Natural killer cell (primary cell): Measurements from ENCODE around the gene BANF2. TPM values are rescaled to one million over a fixed set of nuclear protein-coding genes. Genes with fewer than 3 reads are reported as not detected.
A peak's percentile ranks its signal among the peaks of the same experiment; 100 is the strongest.

ENCODE experiments used
- ATAC-seq, 3 donors: fragments of 150-1000 bp in 2 of 3; fragments of 200-7000 bp in 1 of 3; cut with Tn5 transposase; 1 replicate in 1 of 3; 2 replicates in 2 of 3; pipeline ENCODE4 v1.10.0; 2021; ENCODE audit warnings: mild to moderate bottlenecking in 2 of 3, moderate library complexity in 2 of 3
- DNase-seq, 2 donors: peaks; one replicate each; pipeline versions ENCODE4 v3.0.0 to v3.0.0-alpha.2; 2013 to 2021; ENCODE audit warnings: mixed read lengths in 1 of 2
- H3K27ac ChIP-seq: one replicate; pipeline ENCODE4 v1.5.1; 2013; ENCODE audit warnings: mild to moderate bottlenecking, low read length
- H3K27me3 ChIP-seq: one replicate; pipeline ENCODE4 v1.6.1; 2013; ENCODE audit warnings: low read length; ENCODE audit not compliant: control insufficient read depth, insufficient read depth
- H3K36me3 ChIP-seq: one replicate; pipeline ENCODE4 v1.6.1; 2013; ENCODE audit warnings: low read length; ENCODE audit not compliant: control insufficient read depth, insufficient read depth
- H3K4me1 ChIP-seq: one replicate; pipeline ENCODE4 v1.6.1; 2013; ENCODE audit warnings: low read length; ENCODE audit not compliant: control insufficient read depth, insufficient read depth
- H3K4me3 ChIP-seq: one replicate; pipeline ENCODE4 v1.5.1; 2013; ENCODE audit warnings: low read length
- H3K9me3 ChIP-seq: one replicate; pipeline ENCODE4 v1.6.1; 2013; ENCODE audit warnings: low read length; ENCODE audit not compliant: control insufficient read depth, insufficient read depth
- H3K27ac Mint-ChIP-seq, 2 donors: one replicate each; pipeline ENCODE4 v1.8.0; 2022; ENCODE audit warnings: mild to moderate bottlenecking in 2 of 2, mixed read lengths in 2 of 2, moderate library complexity in 1 of 2
- H3K27me3 Mint-ChIP-seq, 2 donors: one replicate each; pipeline ENCODE4 v1.8.0; 2022; ENCODE audit warnings: low read depth in 2 of 2, mixed read lengths in 2 of 2
- H3K36me3 Mint-ChIP-seq: one replicate; pipeline ENCODE4 v1.8.0; 2022; ENCODE audit warnings: mixed read lengths
- H3K4me1 Mint-ChIP-seq, 2 donors: one replicate each; pipeline ENCODE4 v1.8.0; 2022; ENCODE audit warnings: mixed read lengths in 2 of 2
- H3K4me3 Mint-ChIP-seq: one replicate; pipeline ENCODE4 v1.8.0; 2022; ENCODE audit warnings: mild to moderate bottlenecking, moderate library complexity, mixed read lengths
- H3K9me3 Mint-ChIP-seq, 2 donors: one replicate each; pipeline ENCODE4 v1.8.0; 2022; ENCODE audit warnings: mixed read lengths in 2 of 2
- CTCF ChIP-seq: fragments of 200-600 bp; IDR thresholded peaks from one replicate; pipeline ENCODE4 v1.8.0; 2022; ENCODE audit warnings: antibody characterized with exemption
- WGBS: methylation state at CpG from one replicate; pipeline ENCODE4 v1.1.7; 2013; ENCODE audit warnings: missing lambda C conversion rate; ENCODE audit not compliant: insufficient coverage; 5-methylcytosine and 5-hydroxymethylcytosine counted together
- intact Hi-C: fragments of 100-400 bp; cut with micrococcal nuclease; formaldehyde crosslinking; loops from one replicate; pipeline ENCODE4 v1.14.2; 2022
- total RNA-seq, 4 donors: library from RNA; stranded (reverse); fragments of 120-200 nt in 1 of 4; gene quantifications; one replicate each; pipeline versions ENCODE4 v1.2.3 to v1.2.4, GENCODE V29; 2013 to 2022

BANF2 gene
- total RNA-seq, 3 donors from 2014 or later (not counting 1 experiment from before 2014, with no cell fraction given) = not detected

DNA sequence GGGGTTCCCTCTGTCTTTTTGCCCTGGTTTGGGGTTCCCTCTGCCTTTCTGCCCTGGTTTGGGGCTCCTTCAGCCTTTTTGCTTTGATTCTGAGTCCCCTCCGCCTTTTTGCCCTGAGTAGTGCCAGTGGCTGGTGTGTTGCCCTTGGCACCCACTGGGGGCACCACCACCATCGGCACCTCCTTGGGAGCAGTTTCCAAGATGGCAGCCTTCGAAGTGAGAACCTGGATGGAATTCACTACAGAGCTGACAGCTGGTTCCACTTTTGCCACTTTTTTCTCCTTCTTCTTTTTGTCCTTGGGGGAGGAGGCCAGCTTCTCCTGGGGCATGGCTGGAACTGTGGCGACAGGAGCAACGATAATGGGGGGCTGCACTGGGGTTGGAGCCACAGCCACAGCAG lies 40.0 kb upstream of the BANF2 start:
- H3K4me1 ChIP-seq = peaks cover 32% of the 10 kb centered on the region
- Mint-ChIP-seq H3K27ac (peak overlapping the region; percentile 15 to 78), H3K9me3 (no peaks in the 10 kb centered on the region), H3K4me1 (peaks cover 72 to 81% of the 10 kb centered on the region in 2 donors), H3K27me3 (no peaks in the 10 kb centered on the region), H3K36me3 (peaks cover 14% of the 10 kb centered on the region), H3K4me3 (no peak overlapping the region)
- no peak for ATAC-seq
- H3K27me3 ChIP-seq = no peaks in the 10 kb centered on the region
- no peaks in the 10 kb centered on the region for H3K9me3 ChIP-seq
- no peak for DNase-seq
- H3K27ac ChIP-seq = no peak overlapping the region
- 98% methylated on average over 5 of the region's 5 CpGs for WGBS
- intact Hi-C loops = no loop called here
- H3K4me3 ChIP-seq = no peak overlapping the region
- H3K36me3 ChIP-seq = peaks cover 14% of the 10 kb centered on the region
- TF ChIP-seq CTCF = no peak

GRCh38 chr20:17660667-17661066 lies 39.1 kb upstream of the BANF2 start:
- no peak for DNase-seq
- H3K27me3 ChIP-seq = no peaks in the 10 kb centered on the region
- no peak overlapping the region for H3K4me3 ChIP-seq
- no peaks in the 10 kb centered on the region for H3K27me3 Mint-ChIP-seq
- H3K4me3 Mint-ChIP-seq = peak overlapping the region; percentile 21
- H3K9me3 ChIP-seq = no peaks in the 10 kb centered on the region
- peak overlapping the region; percentile 15 to 78 for H3K27ac Mint-ChIP-seq
- 86% methylated on average over 6 of the region's 6 CpGs for WGBS
- no peak overlapping the region for H3K27ac ChIP-seq
- H3K36me3 Mint-ChIP-seq = peaks cover 14% of the 10 kb centered on the region
- ATAC-seq = no peak
- peaks cover 14% of the 10 kb centered on the region for H3K36me3 ChIP-seq
- H3K9me3 Mint-ChIP-seq = no peaks in the 10 kb centered on the region
- peaks cover 39% of the 10 kb centered on the region for H3K4me1 ChIP-seq
- no peak for TF ChIP-seq CTCF
- intact Hi-C loops = no loop called here
- H3K4me1 Mint-ChIP-seq = peaks cover 75 to 89% of the 10 kb centered on the region in 2 donors

DNA sequence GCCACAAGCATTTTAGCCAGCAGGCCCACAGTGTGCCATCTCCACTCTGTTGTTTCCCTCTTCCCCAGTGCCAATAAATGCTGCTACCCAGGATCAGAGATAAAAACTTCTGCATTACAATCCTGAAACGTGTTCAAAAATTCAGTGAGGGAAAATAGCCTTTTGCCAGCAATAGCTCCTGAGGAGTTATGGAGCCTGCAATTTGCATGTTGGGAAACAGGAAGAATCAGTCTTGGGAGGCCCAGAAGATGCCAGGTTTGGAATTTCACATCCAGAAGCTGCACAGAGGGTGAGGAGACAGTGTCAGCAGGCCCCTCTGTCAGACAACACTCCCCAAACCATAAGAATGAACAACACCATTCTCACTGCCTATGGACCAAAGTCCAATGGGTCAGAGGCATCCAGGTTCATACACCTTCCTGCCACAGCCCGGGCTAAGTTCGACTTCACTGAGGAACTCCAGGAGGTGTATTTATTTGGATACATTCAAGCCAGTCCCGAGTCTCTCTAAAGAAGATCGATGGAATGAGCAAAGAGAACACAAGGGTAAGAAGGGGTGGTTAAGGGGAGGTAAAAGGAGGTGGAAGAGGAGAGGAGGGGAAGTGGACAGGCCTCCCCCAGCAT lies 38.5 kb upstream of the BANF2 start:
- TF ChIP-seq CTCF = no peak
- 93% methylated on average over 5 of the region's 5 CpGs for WGBS
- peaks cover 79 to 93% of the 10 kb centered on the region in 2 donors for H3K4me1 Mint-ChIP-seq
- H3K36me3 ChIP-seq = peaks cover 13% of the 10 kb centered on the region
- H3K27me3 ChIP-seq = no peaks in the 10 kb centered on the region
- H3K27ac Mint-ChIP-seq = peak overlapping the region; percentile 74 to 85
- H3K4me3 ChIP-seq = no peak overlapping the region
- H3K27ac ChIP-seq = no peak overlapping the region
- no peak overlapping the region for H3K4me3 Mint-ChIP-seq
- H3K36me3 Mint-ChIP-seq = peaks cover 14% of the 10 kb centered on the region
- no peaks in the 10 kb centered on the region for H3K9me3 Mint-ChIP-seq
- no peaks in the 10 kb centered on the region for H3K9me3 ChIP-seq
- H3K27me3 Mint-ChIP-seq = no peaks in the 10 kb centered on the region
- DNase-seq (no peak), ATAC-seq (no peak)
- intact Hi-C loops = no loop called here
- peaks cover 44% of the 10 kb centered on the region for H3K4me1 ChIP-seq
